IPS-NIHi11 (cell line): ENCODE measurements around the gene ERC1.
"Not testable (repeated sequence)": the region's sequence is repeated elsewhere in the genome, so short reads cannot be mapped to it uniquely, and the experiment has no call there.

Experiments
- DNase-seq: peaks from one replicate; pipeline ENCODE4 v3.0.0; 2012; ENCODE audit warnings: mixed read lengths, low spot score

ERC1 gene

GRCh38 chr12:1030779-1031178, 39.8 kb downstream of the ERC1 start:
- DNase-seq = no peak

GRCh38 chr12:1034243-1034642, 43.2 kb downstream of the ERC1 start:
- DNase-seq = no peak

- DNase-seq = no peak
Measured at GRCh38 chr12:1034751-1035457, 43.9 kb downstream of the ERC1 start.

GRCh38 chr12:1041478-1041877, 50.5 kb downstream of the ERC1 start:
- DNase-seq = no peak

GRCh38 chr12:1044199-1044598, 53.2 kb downstream of the ERC1 start:
- DNase-seq = no peak

GRCh38 chr12:1044696-1045095, 53.7 kb downstream of the ERC1 start:
- DNase-seq = no peak

GRCh38 chr12:1046727-1047126, 55.7 kb downstream of the ERC1 start:
- no peak for DNase-seq

- peak; percentile 37 for DNase-seq
Measured at GRCh38 chr12:1047898-1048660, 57.1 kb downstream of the ERC1 start.

- DNase-seq = no peak
Measured at GRCh38 chr12:1050059-1050707, 59.2 kb downstream of the ERC1 start.

- not testable (repeated sequence) for DNase-seq
Measured at GRCh38 chr12:1051672-1052071, 60.6 kb downstream of the ERC1 start.

- DNase-seq = no peak
Measured at GRCh38 chr12:1053690-1054089, 62.7 kb downstream of the ERC1 start.

GRCh38 chr12:1054117-1054870, 63.3 kb downstream of the ERC1 start:
- DNase-seq = no peak

- DNase-seq = no peak
Measured at GRCh38 chr12:1056390-1056789, 65.4 kb downstream of the ERC1 start.

GRCh38 chr12:1058423-1058822, 67.4 kb downstream of the ERC1 start:
- DNase-seq = no peak

- DNase-seq = no peak
Measured at GRCh38 chr12:1059162-1059561, 68.1 kb downstream of the ERC1 start.

GRCh38 chr12:1063852-1064251, 72.8 kb downstream of the ERC1 start:
- DNase-seq = no peak

GRCh38 chr12:1064317-1064716, 73.3 kb downstream of the ERC1 start:
- DNase-seq = no peak

- DNase-seq = no peak
Measured at GRCh38 chr12:1065629-1066028, 74.6 kb downstream of the ERC1 start.

GRCh38 chr12:1069846-1070245, 78.8 kb downstream of the ERC1 start:
- DNase-seq = no peak

GRCh38 chr12:1071182-1071581, 80.2 kb downstream of the ERC1 start:
- DNase-seq = no peak

GRCh38 chr12:1073652-1074051, 82.6 kb downstream of the ERC1 start:
- DNase-seq = no peak

GRCh38 chr12:1077036-1077803, 86.2 kb downstream of the ERC1 start:
- no peak for DNase-seq
